Liver (tissue), 9 donors: ENCODE measurements around the gene KRT71. TPM values are rescaled to one million over a fixed set of nuclear protein-coding genes. Genes with fewer than 3 reads are reported as not detected.

Experiments
- DNase-seq: peaks from one replicate; pipeline ENCODE4 v3.0.0-alpha.2; 2017; ENCODE audit warnings: low spot score
- H3K27ac ChIP-seq, 2 donors: one replicate each; pipeline ENCODE4 v1.7.0; 2013; ENCODE audit warnings: inconsistent platforms in 2 of 2, low read length in 2 of 2, control low read depth in 1 of 2, low read depth in 1 of 2, mild to moderate bottlenecking in 1 of 2
- H3K27me3 ChIP-seq, 4 donors: one replicate each; pipeline versions ENCODE4 v1.6.1 to v1.7.0; 2013; ENCODE audit warnings: low read length in 3 of 4, inconsistent platforms in 1 of 4, mild to moderate bottlenecking in 1 of 4, moderate library complexity in 1 of 4; ENCODE audit not compliant: control insufficient read depth in 4 of 4, insufficient read depth in 4 of 4
- H3K36me3 ChIP-seq, 4 donors: one replicate each; pipeline versions ENCODE4 v1.6.1 to v1.7.0; 2013; ENCODE audit warnings: low read length in 3 of 4, mild to moderate bottlenecking in 3 of 4, low read depth in 1 of 4, moderate library complexity in 1 of 4; ENCODE audit not compliant: control insufficient read depth in 4 of 4, insufficient read depth in 3 of 4
- H3K4me1 ChIP-seq, 4 donors: one replicate each; pipeline versions ENCODE4 v1.6.1 to v1.7.0; 2013; ENCODE audit warnings: low read length in 3 of 4, mild to moderate bottlenecking in 3 of 4, moderate library complexity in 1 of 4; ENCODE audit not compliant: control insufficient read depth in 4 of 4, insufficient read depth in 4 of 4
- H3K4me3 ChIP-seq, 3 donors: one replicate each; pipeline versions ENCODE4 v1.6.1 to v1.7.0; 2013; ENCODE audit warnings: low read length in 3 of 3, control low read depth in 1 of 3, low read depth in 1 of 3, mild to moderate bottlenecking in 1 of 3
- H3K9ac ChIP-seq, 2 donors: one replicate each; pipeline ENCODE4 v1.7.0; 2013; ENCODE audit warnings: low read length in 2 of 2, mild to moderate bottlenecking in 2 of 2, moderate library complexity in 2 of 2, control low read depth in 1 of 2, low read depth in 1 of 2
- H3K9me3 ChIP-seq, 4 donors: one replicate each; pipeline versions ENCODE4 v1.6.1 to v1.7.0; 2013; ENCODE audit warnings: low read length in 3 of 4; ENCODE audit not compliant: control insufficient read depth in 4 of 4
- EGR1 ChIP-seq, 2 donors: IDR thresholded peaks; 2 replicates each; pipeline ENCODE4 v1.6.1; 2016 to 2018; ENCODE audit warnings: antibody characterized with exemption in 2 of 2, low read depth in 2 of 2
- FOXA1 ChIP-seq: IDR thresholded peaks from 2 replicates; pipeline ENCODE4 v1.6.1; 2016; ENCODE audit warnings: antibody characterized with exemption
- FOXA2 ChIP-seq: IDR thresholded peaks from 2 replicates; pipeline ENCODE4 v1.6.1; 2016; ENCODE audit warnings: antibody characterized with exemption
- GABPA ChIP-seq, 2 donors: IDR thresholded peaks in 1 of 2; conservative IDR thresholded peaks in 1 of 2; 2 replicates each; pipeline ENCODE4 v1.6.1; 2016; ENCODE audit warnings: antibody characterized with exemption in 2 of 2, mild to moderate bottlenecking in 1 of 2, moderate library complexity in 1 of 2
- HNF4A ChIP-seq, 2 donors: conservative IDR thresholded peaks; 2 replicates each; pipeline ENCODE4 v1.6.1; 2016; ENCODE audit warnings: antibody characterized with exemption in 2 of 2, mild to moderate bottlenecking in 2 of 2
- HNF4G ChIP-seq: IDR thresholded peaks from 2 replicates; pipeline ENCODE4 v1.6.1; 2016; ENCODE audit warnings: antibody characterized with exemption
- NR2F2 ChIP-seq: IDR thresholded peaks from 2 replicates; pipeline ENCODE4 v1.6.1; 2016; ENCODE audit warnings: antibody characterized with exemption
- RAD21 ChIP-seq, 2 donors: IDR thresholded peaks; 2 replicates each; pipeline ENCODE4 v1.6.1; 2016; ENCODE audit warnings: antibody characterized with exemption in 2 of 2, mild to moderate bottlenecking in 2 of 2
- RXRA ChIP-seq, 2 donors: IDR thresholded peaks; 2 replicates each; pipeline ENCODE4 v1.6.1; 2017 to 2018; ENCODE audit warnings: antibody characterized with exemption in 2 of 2, mild to moderate bottlenecking in 1 of 2
- TAF1 ChIP-seq: conservative IDR thresholded peaks from 2 replicates; pipeline ENCODE4 v1.6.1; 2016; ENCODE audit warnings: antibody characterized with exemption, mild to moderate bottlenecking
- YY1 ChIP-seq: IDR thresholded peaks from 2 replicates; pipeline ENCODE4 v1.6.1; 2016; ENCODE audit warnings: antibody characterized with exemption, mild to moderate bottlenecking
- WGBS: extraction: QIAGEN DNeasy Blood & Tissue Kit; methylation state at CpG from one replicate; pipeline ENCODE4 v1.1.7; 2013; 5-methylcytosine and 5-hydroxymethylcytosine counted together
- polyA plus RNA-seq, 2 donors: library from polyadenylated mRNA; stranded (reverse) in 1 of 2; unstranded in 1 of 2; fragments of 200-250 nt in 1 of 2; fragments of >200 nt in 1 of 2; fragmentation: Nextera tagmentation in 1 of 2; extraction: Ambion mirVana in 1 of 2; gene quantifications; one replicate each; pipeline versions ENCODE4 v1.2.1 to v1.2.3, GENCODE V29; 2013 to 2015
- total RNA-seq, 2 donors: library from RNA; depleted of rRNA; stranded (reverse); fragments of >200 nt; gene quantifications; one replicate each; pipeline ENCODE4 v1.2.3, GENCODE V29; 2014
- TF ChIP-seq, protein P1 (sequence below): IDR thresholded peaks from 2 replicates; pipeline ENCODE4 v1.6.1; 2016; ENCODE audit warnings: antibody characterized with exemption
- TF ChIP-seq, protein P2 (sequence below): fragments of 150-350 bp; IDR thresholded peaks from 2 replicates; pipeline ENCODE4 v1.5.1; 2017; ENCODE audit warnings: improper control_type of control experiment, low read depth, low read length; ENCODE audit not compliant: missing input control
- TF ChIP-seq, protein P3 (sequence below): IDR thresholded peaks from 2 replicates; pipeline ENCODE4 v1.6.1; 2016; ENCODE audit warnings: antibody characterized with exemption
- TF ChIP-seq, protein P4 (sequence below): IDR thresholded peaks from 2 replicates; pipeline ENCODE4 v1.6.1; 2016; ENCODE audit warnings: antibody characterized with exemption, mild to moderate bottlenecking
- donor health status: healthy.
- donor health status: healthy.
- donor health status: healthy.
- donor health status: healthy.
- donor health status: healthy.

The KRT71 gene
- total and polyA plus RNA-seq, 4 donors: not detected

DNA sequence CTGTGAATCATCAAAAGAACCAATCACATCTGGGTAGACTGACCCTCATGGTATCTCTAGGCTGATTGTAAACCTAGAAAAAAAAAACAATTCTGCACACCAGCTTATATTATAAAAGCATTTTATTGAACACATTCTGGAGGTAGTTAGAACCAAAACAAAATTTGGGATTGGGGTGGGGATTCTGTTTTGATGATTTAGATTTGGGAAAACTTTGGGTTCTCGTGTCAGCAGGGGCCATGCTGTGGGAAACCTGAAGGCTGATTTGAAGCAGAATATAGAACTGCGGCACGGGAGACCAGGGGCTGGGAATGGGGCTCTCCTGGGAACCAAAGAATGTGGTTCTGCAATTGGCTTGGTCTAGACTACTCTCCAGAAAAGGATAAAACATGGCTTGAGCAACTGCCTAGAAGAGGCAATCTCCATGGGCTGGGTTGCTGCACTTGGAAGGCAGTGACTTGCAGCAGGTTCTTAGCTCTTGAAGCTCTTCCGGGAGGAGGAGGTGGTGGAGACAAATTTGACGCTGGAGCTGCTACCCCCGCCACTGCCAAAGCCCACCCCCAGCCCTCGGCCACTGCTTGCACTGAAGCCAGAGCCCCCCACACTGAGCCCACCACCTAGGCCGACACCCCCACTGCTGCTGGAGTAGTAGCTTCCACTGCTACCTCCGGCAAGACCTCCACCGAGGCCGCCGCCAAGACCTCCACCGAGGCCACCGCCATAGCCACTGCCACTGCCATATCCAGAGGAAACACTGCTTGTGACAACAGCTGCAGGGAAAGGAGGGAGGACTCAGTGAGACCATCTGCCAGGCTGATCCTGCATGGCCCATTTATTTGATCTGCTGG lies 38.2 kb downstream of the KRT71 start:
- no peak overlapping the region for H3K27ac ChIP-seq
- H3K4me1 ChIP-seq: no peaks in the 10 kb centered on the region
- no peak overlapping the region for H3K9ac ChIP-seq
- peaks cover 0 to 6% (median under 1%) of the 10 kb centered on the region in 4 donors for H3K9me3 ChIP-seq
- DNase-seq: peak; percentile 12
- H3K27me3 ChIP-seq: peaks cover 0 to 1% (median 0%) of the 10 kb centered on the region in 4 donors
- H3K36me3 ChIP-seq: no peaks in the 10 kb centered on the region
- no peak overlapping the region for H3K4me3 ChIP-seq
- WGBS: 96% methylated on average over 14 of the region's 14 CpGs
- TF ChIP-seq FOXA2 (no peak), HNF4G (no peak), NR2F2 (no peak)
- TF ChIP-seq, protein P1, sequence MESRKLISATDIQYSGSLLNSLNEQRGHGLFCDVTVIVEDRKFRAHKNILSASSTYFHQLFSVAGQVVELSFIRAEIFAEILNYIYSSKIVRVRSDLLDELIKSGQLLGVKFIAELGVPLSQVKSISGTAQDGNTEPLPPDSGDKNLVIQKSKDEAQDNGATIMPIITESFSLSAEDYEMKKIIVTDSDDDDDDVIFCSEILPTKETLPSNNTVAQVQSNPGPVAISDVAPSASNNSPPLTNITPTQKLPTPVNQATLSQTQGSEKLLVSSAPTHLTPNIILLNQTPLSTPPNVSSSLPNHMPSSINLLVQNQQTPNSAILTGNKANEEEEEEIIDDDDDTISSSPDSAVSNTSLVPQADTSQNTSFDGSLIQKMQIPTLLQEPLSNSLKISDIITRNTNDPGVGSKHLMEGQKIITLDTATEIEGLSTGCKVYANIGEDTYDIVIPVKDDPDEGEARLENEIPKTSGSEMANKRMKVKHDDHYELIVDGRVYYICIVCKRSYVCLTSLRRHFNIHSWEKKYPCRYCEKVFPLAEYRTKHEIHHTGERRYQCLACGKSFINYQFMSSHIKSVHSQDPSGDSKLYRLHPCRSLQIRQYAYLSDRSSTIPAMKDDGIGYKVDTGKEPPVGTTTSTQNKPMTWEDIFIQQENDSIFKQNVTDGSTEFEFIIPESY: no peak

DNA sequence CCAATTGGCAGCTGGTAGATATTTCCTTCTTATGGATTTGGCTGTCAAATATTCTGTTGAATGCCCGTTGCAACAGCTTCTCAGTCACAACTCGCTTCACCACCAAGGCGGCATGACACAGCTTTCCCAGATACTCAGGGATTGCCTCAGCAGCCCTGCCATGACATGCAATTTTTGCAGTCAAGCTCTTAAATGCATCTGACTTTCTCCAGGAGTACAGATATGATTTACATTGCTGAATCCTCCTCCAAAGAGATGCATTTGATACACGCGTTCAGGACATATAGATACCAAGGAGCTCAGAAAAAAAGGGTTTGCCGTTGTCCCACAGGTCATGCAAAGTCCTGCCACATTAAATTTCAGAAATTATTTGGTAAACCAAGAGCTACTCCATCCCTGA lies 39.2 kb downstream of the KRT71 start:
- TF ChIP-seq TAF1 (no peak), NR2F2 (no peak), RAD21 (IDR thresholded peaks at IDR 0.05) (no peak), YY1 (no peak), FOXA1 (no peak), EGR1 (IDR thresholded peaks at IDR 0.05; ENCODE audit: low read depth in 2 of 2) (no peak)
- TF ChIP-seq, protein P2, sequence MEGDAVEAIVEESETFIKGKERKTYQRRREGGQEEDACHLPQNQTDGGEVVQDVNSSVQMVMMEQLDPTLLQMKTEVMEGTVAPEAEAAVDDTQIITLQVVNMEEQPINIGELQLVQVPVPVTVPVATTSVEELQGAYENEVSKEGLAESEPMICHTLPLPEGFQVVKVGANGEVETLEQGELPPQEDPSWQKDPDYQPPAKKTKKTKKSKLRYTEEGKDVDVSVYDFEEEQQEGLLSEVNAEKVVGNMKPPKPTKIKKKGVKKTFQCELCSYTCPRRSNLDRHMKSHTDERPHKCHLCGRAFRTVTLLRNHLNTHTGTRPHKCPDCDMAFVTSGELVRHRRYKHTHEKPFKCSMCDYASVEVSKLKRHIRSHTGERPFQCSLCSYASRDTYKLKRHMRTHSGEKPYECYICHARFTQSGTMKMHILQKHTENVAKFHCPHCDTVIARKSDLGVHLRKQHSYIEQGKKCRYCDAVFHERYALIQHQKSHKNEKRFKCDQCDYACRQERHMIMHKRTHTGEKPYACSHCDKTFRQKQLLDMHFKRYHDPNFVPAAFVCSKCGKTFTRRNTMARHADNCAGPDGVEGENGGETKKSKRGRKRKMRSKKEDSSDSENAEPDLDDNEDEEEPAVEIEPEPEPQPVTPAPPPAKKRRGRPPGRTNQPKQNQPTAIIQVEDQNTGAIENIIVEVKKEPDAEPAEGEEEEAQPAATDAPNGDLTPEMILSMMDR: no peak
- peaks cover 0 to 2% (median under 1%) of the 10 kb centered on the region in 4 donors for H3K27me3 ChIP-seq
- H3K4me1 ChIP-seq: no peaks in the 10 kb centered on the region
- WGBS: 91% methylated on average over 6 of the region's 6 CpGs
- no peaks in the 10 kb centered on the region for H3K36me3 ChIP-seq
- peaks cover 0 to 6% (median under 1%) of the 10 kb centered on the region in 4 donors for H3K9me3 ChIP-seq
- no peak overlapping the region for H3K27ac ChIP-seq
- peak; percentile 1 for DNase-seq
- H3K9ac ChIP-seq: no peak overlapping the region
- no peak overlapping the region for H3K4me3 ChIP-seq

DNA sequence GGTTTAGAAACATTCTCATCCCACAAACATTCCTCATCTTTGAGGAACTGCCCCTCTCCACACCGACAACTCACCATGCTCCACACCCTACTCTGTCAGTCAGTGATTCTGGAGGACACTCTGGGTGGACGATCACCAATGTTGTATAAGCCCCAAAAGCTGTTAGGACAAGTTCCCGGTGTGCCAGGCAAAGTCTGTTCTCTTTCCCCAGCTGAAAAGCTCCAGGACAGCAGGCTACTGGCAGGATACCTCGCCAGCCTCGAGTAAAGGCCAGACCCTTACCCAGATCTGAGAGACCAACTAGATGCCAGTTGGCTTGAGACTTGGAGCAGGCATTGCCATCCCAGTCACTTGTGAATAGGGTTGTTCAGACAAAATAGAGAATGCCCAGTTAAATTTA lies 44.7 kb downstream of the KRT71 start:
- Histone ChIP-seq H3K9ac (no peak overlapping the region), H3K4me1 (peaks cover 0 to 2% (median 0%) of the 10 kb centered on the region in 4 donors), H3K36me3 (no peaks in the 10 kb centered on the region), H3K4me3 (no peak overlapping the region), H3K9me3 (peaks cover 0 to 6% (median under 1%) of the 10 kb centered on the region in 4 donors), H3K27ac (no peak overlapping the region), H3K27me3 (peaks cover 0 to 7% (median 2%) of the 10 kb centered on the region in 4 donors)
- TF ChIP-seq, protein P3, sequence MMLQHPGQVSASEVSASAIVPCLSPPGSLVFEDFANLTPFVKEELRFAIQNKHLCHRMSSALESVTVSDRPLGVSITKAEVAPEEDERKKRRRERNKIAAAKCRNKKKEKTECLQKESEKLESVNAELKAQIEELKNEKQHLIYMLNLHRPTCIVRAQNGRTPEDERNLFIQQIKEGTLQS: no peak
- TF ChIP-seq FOXA2 (no peak), HNF4G (no peak), FOXA1 (no peak), HNF4A (conservative IDR thresholded peaks at IDR 0.05) (no peak), GABPA (IDR thresholded peaks at IDR 0.05 in 1 of 2, conservative IDR thresholded peaks at IDR 0.05 in 1 of 2) (no peak), TAF1 (no peak), RXRA (IDR thresholded peaks at IDR 0.05) (no peak), EGR1 (IDR thresholded peaks at IDR 0.05; ENCODE audit: low read depth in 2 of 2) (no peak)
- TF ChIP-seq, protein P1: no peak
- TF ChIP-seq, protein P4, sequence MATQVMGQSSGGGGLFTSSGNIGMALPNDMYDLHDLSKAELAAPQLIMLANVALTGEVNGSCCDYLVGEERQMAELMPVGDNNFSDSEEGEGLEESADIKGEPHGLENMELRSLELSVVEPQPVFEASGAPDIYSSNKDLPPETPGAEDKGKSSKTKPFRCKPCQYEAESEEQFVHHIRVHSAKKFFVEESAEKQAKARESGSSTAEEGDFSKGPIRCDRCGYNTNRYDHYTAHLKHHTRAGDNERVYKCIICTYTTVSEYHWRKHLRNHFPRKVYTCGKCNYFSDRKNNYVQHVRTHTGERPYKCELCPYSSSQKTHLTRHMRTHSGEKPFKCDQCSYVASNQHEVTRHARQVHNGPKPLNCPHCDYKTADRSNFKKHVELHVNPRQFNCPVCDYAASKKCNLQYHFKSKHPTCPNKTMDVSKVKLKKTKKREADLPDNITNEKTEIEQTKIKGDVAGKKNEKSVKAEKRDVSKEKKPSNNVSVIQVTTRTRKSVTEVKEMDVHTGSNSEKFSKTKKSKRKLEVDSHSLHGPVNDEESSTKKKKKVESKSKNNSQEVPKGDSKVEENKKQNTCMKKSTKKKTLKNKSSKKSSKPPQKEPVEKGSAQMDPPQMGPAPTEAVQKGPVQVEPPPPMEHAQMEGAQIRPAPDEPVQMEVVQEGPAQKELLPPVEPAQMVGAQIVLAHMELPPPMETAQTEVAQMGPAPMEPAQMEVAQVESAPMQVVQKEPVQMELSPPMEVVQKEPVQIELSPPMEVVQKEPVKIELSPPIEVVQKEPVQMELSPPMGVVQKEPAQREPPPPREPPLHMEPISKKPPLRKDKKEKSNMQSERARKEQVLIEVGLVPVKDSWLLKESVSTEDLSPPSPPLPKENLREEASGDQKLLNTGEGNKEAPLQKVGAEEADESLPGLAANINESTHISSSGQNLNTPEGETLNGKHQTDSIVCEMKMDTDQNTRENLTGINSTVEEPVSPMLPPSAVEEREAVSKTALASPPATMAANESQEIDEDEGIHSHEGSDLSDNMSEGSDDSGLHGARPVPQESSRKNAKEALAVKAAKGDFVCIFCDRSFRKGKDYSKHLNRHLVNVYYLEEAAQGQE: no peak
- peak; percentile 16 for DNase-seq
- 84% methylated on average over 5 of the region's 5 CpGs for WGBS
